IPS DF 6.9 (cell line): Measurements from ENCODE around the gene ACCS.

Experiments used
- DNase-seq: peaks from one replicate; pipeline ENCODE4 v3.0.0-alpha.2; 2013; ENCODE audit warnings: low read depth, low spot score
- H3K27ac ChIP-seq: one replicate; pipeline ENCODE4 v1.5.1; 2013; ENCODE audit warnings: low read length, control low read depth
- H3K27me3 ChIP-seq: 2 replicates; pipeline ENCODE4 v1.6.1; 2013; ENCODE audit warnings: mild to moderate bottlenecking, low read length; ENCODE audit not compliant: control insufficient read depth, insufficient read depth
- H3K36me3 ChIP-seq: 2 replicates; pipeline ENCODE4 v1.6.1; 2013; ENCODE audit warnings: low read length; ENCODE audit not compliant: control insufficient read depth, insufficient read depth
- H3K4me1 ChIP-seq: 2 replicates; pipeline ENCODE4 v1.6.1; 2013; ENCODE audit warnings: low read length; ENCODE audit not compliant: control insufficient read depth, insufficient read depth
- H3K4me3 ChIP-seq: 2 replicates; pipeline ENCODE4 v1.5.1; 2013; ENCODE audit warnings: mild to moderate bottlenecking, low read length
- H3K9me3 ChIP-seq: 2 replicates; pipeline ENCODE4 v1.6.1; 2013; ENCODE audit warnings: low read length, inconsistent platforms; ENCODE audit not compliant: control insufficient read depth, insufficient read depth
- WGBS: extraction: QIAGEN DNeasy Blood & Tissue Kit; methylation state at CpG from one replicate; pipeline ENCODE4 v1.1.7; 2013; ENCODE audit warnings: mixed read lengths, missing lambda C conversion rate; ENCODE audit not compliant: insufficient read length, insufficient coverage; 5-methylcytosine and 5-hydroxymethylcytosine counted together

ACCS gene

GRCh38 chr11:44046182-44046581 is 19.9 kb upstream of the ACCS start:
- WGBS = no CpG with 5 or more reads among the region's 2 CpGs
- H3K27me3 ChIP-seq = no peaks in the 10 kb centered on the region
- no peak overlapping the region for H3K4me3 ChIP-seq
- H3K36me3 ChIP-seq = no peaks in the 10 kb centered on the region
- no peak for DNase-seq
- no peak overlapping the region for H3K27ac ChIP-seq
- H3K9me3 ChIP-seq = no peaks in the 10 kb centered on the region
- H3K4me1 ChIP-seq = no peaks in the 10 kb centered on the region

- no peaks in the 10 kb centered on the region for H3K36me3 ChIP-seq
- no peaks in the 10 kb centered on the region for H3K27me3 ChIP-seq
- H3K27ac ChIP-seq = no peak overlapping the region
- H3K4me3 ChIP-seq = no peak overlapping the region
- no peaks in the 10 kb centered on the region for H3K4me1 ChIP-seq
- WGBS = no CpG with 5 or more reads among the region's 2 CpGs
- H3K9me3 ChIP-seq = no peaks in the 10 kb centered on the region
- DNase-seq = no peak
Measured at GRCh38 chr11:44047298-44047697, 18.8 kb upstream of the ACCS start.

- no peaks in the 10 kb centered on the region for H3K4me1 ChIP-seq
- H3K4me3 ChIP-seq = no peak within 1 kb of the TSS
- WGBS = no CpG with 5 or more reads among the region's 12 CpGs
- H3K27me3 ChIP-seq = no peaks in the 10 kb centered on the region
- H3K9me3 ChIP-seq = no peaks in the 10 kb centered on the region
- no peak within 1 kb of the TSS for H3K27ac ChIP-seq
- no peak for DNase-seq
- H3K36me3 ChIP-seq = no peaks in the 10 kb centered on the region
Measured at GRCh38 chr11:44047931-44048431, 18.1 kb upstream of the ACCS start, which contains the start of gene ACCSL. ACCSL (plus strand) TSS chr11:44047981; CDS start chr11:44048037, 56 bp downstream.

GRCh38 chr11:44049832-44050231 is 16.2 kb upstream of the ACCS start:
- no peak overlapping the region for H3K4me3 ChIP-seq
- H3K4me1 ChIP-seq = no peaks in the 10 kb centered on the region
- no peaks in the 10 kb centered on the region for H3K27me3 ChIP-seq
- DNase-seq = no peak
- no peaks in the 10 kb centered on the region for H3K9me3 ChIP-seq
- H3K27ac ChIP-seq = no peak overlapping the region
- H3K36me3 ChIP-seq = no peaks in the 10 kb centered on the region
- no CpG with 5 or more reads among the region's 3 CpGs for WGBS

GRCh38 chr11:44051171-44051570 is 14.9 kb upstream of the ACCS start:
- Histone ChIP-seq H3K9me3 (no peaks in the 10 kb centered on the region), H3K4me3 (no peak overlapping the region), H3K27me3 (no peaks in the 10 kb centered on the region), H3K4me1 (no peaks in the 10 kb centered on the region), H3K36me3 (no peaks in the 10 kb centered on the region), H3K27ac (no peak overlapping the region)
- WGBS = no CpG with 5 or more reads among the region's 4 CpGs
- DNase-seq = no peak

- no peak overlapping the region for H3K4me3 ChIP-seq
- WGBS = no CpG with 5 or more reads among the region's 6 CpGs
- H3K36me3 ChIP-seq = no peaks in the 10 kb centered on the region
- no peak for DNase-seq
- H3K4me1 ChIP-seq = no peaks in the 10 kb centered on the region
- no peak overlapping the region for H3K27ac ChIP-seq
- no peaks in the 10 kb centered on the region for H3K27me3 ChIP-seq
- H3K9me3 ChIP-seq = no peaks in the 10 kb centered on the region
Measured at GRCh38 chr11:44057340-44057739, 8.7 kb upstream of the ACCS start.

- Histone ChIP-seq H3K27me3 (no peaks in the 10 kb centered on the region), H3K4me3 (no peak overlapping the region), H3K4me1 (no peaks in the 10 kb centered on the region), H3K27ac (no peak overlapping the region), H3K9me3 (no peaks in the 10 kb centered on the region), H3K36me3 (no peaks in the 10 kb centered on the region)
- DNase-seq = no peak
- no CpG with 5 or more reads among the region's 6 CpGs for WGBS
Measured at GRCh38 chr11:44058275-44058674, 7.8 kb upstream of the ACCS start.

GRCh38 chr11:44065161-44065661 is 859 bp upstream of the ACCS start:
- Histone ChIP-seq H3K4me1 (peaks cover 3% of the 10 kb centered on the region), H3K9me3 (no peaks in the 10 kb centered on the region), H3K27me3 (0 out of 2 replicates have a peak, but pooled peaks cover 3% of the 10 kb centered on the region), H3K27ac (no peak overlapping the region), H3K4me3 (no peak overlapping the region), H3K36me3 (no peaks in the 10 kb centered on the region)
- no peak for DNase-seq
- WGBS = no CpG with 5 or more reads among the region's 4 CpGs

- Histone ChIP-seq H3K27ac (no peak overlapping the region), H3K4me1 (peaks cover 3% of the 10 kb centered on the region), H3K9me3 (no peaks in the 10 kb centered on the region), H3K27me3 (0 out of 2 replicates have a peak, but pooled peaks cover 3% of the 10 kb centered on the region), H3K36me3 (no peaks in the 10 kb centered on the region), H3K4me3 (peak overlapping the region; percentile 51; the same call in 1 of the 2 replicates)
- WGBS = no CpG with 5 or more reads among the region's 10 CpGs
- DNase-seq = no peak
Measured at GRCh38 chr11:44066732-44067141, 667 bp downstream of the ACCS start.

GRCh38 chr11:44067266-44067665 is 1.2 kb downstream of the ACCS start:
- H3K27me3 ChIP-seq = 0 out of 2 replicates have a peak, but pooled peaks cover 3% of the 10 kb centered on the region
- no peak overlapping the region for H3K4me3 ChIP-seq
- H3K4me1 ChIP-seq = peaks cover 3% of the 10 kb centered on the region
- no peak overlapping the region for H3K27ac ChIP-seq
- no peaks in the 10 kb centered on the region for H3K9me3 ChIP-seq
- no peaks in the 10 kb centered on the region for H3K36me3 ChIP-seq
- no CpG with 5 or more reads among the region's 5 CpGs for WGBS
- DNase-seq = no peak

GRCh38 chr11:44068180-44068579 is 2.1 kb downstream of the ACCS start:
- Histone ChIP-seq H3K4me3 (no peak overlapping the region), H3K27ac (no peak overlapping the region), H3K27me3 (0 out of 2 replicates have a peak, but pooled peaks cover 3% of the 10 kb centered on the region), H3K9me3 (no peaks in the 10 kb centered on the region), H3K36me3 (no peaks in the 10 kb centered on the region), H3K4me1 (peaks cover 3% of the 10 kb centered on the region)
- no CpG with 5 or more reads among the region's 2 CpGs for WGBS
- no peak for DNase-seq
